HG03432 (cell line): ENCODE measurements around the gene CDKN2AIP.

Source experiments
- ATAC-seq: cut with Tn5 transposase; IDR thresholded peaks from one replicate; pipeline ENCODE4 v1.9.1; 2021; ENCODE audit warnings: mild to moderate bottlenecking, moderate library complexity; ENCODE audit not compliant: unreplicated experiment

CDKN2AIP gene

GRCh38 chr4:183485411-183486160 is 41.1 kb downstream of the CDKN2AIP start:
- ATAC-seq: no peak

GRCh38 chr4:183492791-183493222 is 48.4 kb downstream of the CDKN2AIP start:
- no peak for ATAC-seq

GRCh38 chr4:183493246-183493645 is 48.8 kb downstream of the CDKN2AIP start:
- ATAC-seq: no peak

GRCh38 chr4:183495184-183495583 is 50.7 kb downstream of the CDKN2AIP start:
- ATAC-seq: no peak
